HEK293 (cell line): ENCODE measurements around the gene S100A2.

Source experiments
- HOXC10 ChIP-seq: sonication (generic); formaldehyde crosslinking; IDR thresholded peaks from 2 replicates; pipeline ENCODE4 v1.8.1; 2023; ENCODE audit warnings: mild to moderate bottlenecking, missing genetic modification reagents
- KLF1 ChIP-seq: fragments of 450-650 bp; formaldehyde crosslinking; IDR thresholded peaks from 2 replicates; pipeline ENCODE4 v1.5.1; 2016; ENCODE audit warnings: missing biosample characterization, missing genetic modification characterization
- PRDM1 ChIP-seq: fragments of 450-650 bp; formaldehyde crosslinking; IDR thresholded peaks from 2 replicates; pipeline ENCODE4; 2016; ENCODE audit warnings: missing biosample characterization, missing genetic modification characterization
- ZBTB21 ChIP-seq: fragments of 450-650 bp; formaldehyde crosslinking; IDR thresholded peaks from 2 replicates; pipeline ENCODE4 v1.5.1; 2017; ENCODE audit warnings: missing biosample characterization, missing genetic modification characterization
- ZEB2 ChIP-seq: fragments of 450-650 bp; formaldehyde crosslinking; IDR thresholded peaks from 2 replicates; pipeline ENCODE4 v1.5.1; 2016; ENCODE audit warnings: missing biosample characterization, missing genetic modification characterization
- ZFHX2 ChIP-seq: fragments of 450-650 bp; formaldehyde crosslinking; conservative IDR thresholded peaks from 2 replicates; pipeline ENCODE4 v1.5.1; 2016; ENCODE audit warnings: missing biosample characterization, missing genetic modification characterization
- ZNF133 ChIP-seq: fragments of 450-650 bp; formaldehyde crosslinking; IDR thresholded peaks from 2 replicates; pipeline ENCODE4 v1.5.1; 2016; ENCODE audit warnings: missing biosample characterization, missing genetic modification characterization
- ZNF155 ChIP-seq: fragments of 450-650 bp; formaldehyde crosslinking; IDR thresholded peaks from 2 replicates; pipeline ENCODE4 v1.5.1; 2016; ENCODE audit warnings: missing biosample characterization, missing genetic modification characterization
- ZNF19 ChIP-seq: fragments of 450-650 bp; formaldehyde crosslinking; IDR thresholded peaks from 2 replicates; pipeline ENCODE4; 2016; ENCODE audit warnings: missing biosample characterization, missing genetic modification characterization, low read depth
- ZNF221 ChIP-seq: fragments of 450-650 bp; formaldehyde crosslinking; IDR thresholded peaks from 2 replicates; pipeline ENCODE4 v1.5.1; 2017; ENCODE audit warnings: missing biosample characterization, missing genetic modification characterization, borderline replicate concordance
- ZNF37A ChIP-seq: fragments of 450-650 bp; IDR thresholded peaks from 2 replicates; pipeline ENCODE4 v1.5.1; 2018; ENCODE audit warnings: missing biosample characterization, missing genetic modification characterization
- ZNF394 ChIP-seq: fragments of 450-650 bp; formaldehyde crosslinking; IDR thresholded peaks from 2 replicates; pipeline ENCODE4 v1.5.1; 2016; ENCODE audit warnings: missing biosample characterization, missing genetic modification characterization, mild to moderate bottlenecking, moderate library complexity, borderline replicate concordance
- ZNF404 ChIP-seq: fragments of 450-650 bp; formaldehyde crosslinking; IDR thresholded peaks from 2 replicates; pipeline ENCODE4 v1.5.1; 2017; ENCODE audit warnings: missing biosample characterization, missing genetic modification characterization
- ZNF416 ChIP-seq: fragments of 450-650 bp; formaldehyde crosslinking; IDR thresholded peaks from 2 replicates; pipeline ENCODE4 v1.5.1; 2016; ENCODE audit warnings: missing biosample characterization, missing genetic modification characterization
- ZNF48 ChIP-seq: fragments of 450-650 bp; formaldehyde crosslinking; IDR thresholded peaks from 2 replicates; pipeline ENCODE4 v1.5.1; 2016; ENCODE audit warnings: missing biosample characterization, missing genetic modification characterization
- ZNF521 ChIP-seq: fragments of 450-650 bp; formaldehyde crosslinking; IDR thresholded peaks from 2 replicates; pipeline ENCODE4 v1.5.1; 2017; ENCODE audit warnings: missing biosample characterization, mild to moderate bottlenecking, missing genetic modification characterization
- ZNF530 ChIP-seq: fragments of 450-650 bp; formaldehyde crosslinking; IDR thresholded peaks from 2 replicates; pipeline ENCODE4 v1.5.1; 2016; ENCODE audit warnings: low read depth, missing biosample characterization, missing genetic modification characterization
- ZNF548 ChIP-seq: fragments of 450-650 bp; formaldehyde crosslinking; IDR thresholded peaks from 2 replicates; pipeline ENCODE4 v1.5.1; 2016; ENCODE audit warnings: missing biosample characterization, missing genetic modification characterization
- ZNF558 ChIP-seq: fragments of 450-650 bp; formaldehyde crosslinking; IDR thresholded peaks from 2 replicates; pipeline ENCODE4 v1.5.1; 2016; ENCODE audit warnings: missing biosample characterization, missing genetic modification characterization
- ZNF768 ChIP-seq: fragments of 450-650 bp; formaldehyde crosslinking; IDR thresholded peaks from 2 replicates; pipeline ENCODE4 v1.5.1; 2018; ENCODE audit warnings: missing biosample characterization, mild to moderate bottlenecking, missing genetic modification characterization
- ZNF777 ChIP-seq: fragments of 450-650 bp; formaldehyde crosslinking; IDR thresholded peaks from 2 replicates; pipeline ENCODE4 v1.5.1; 2017; ENCODE audit warnings: missing biosample characterization, missing genetic modification characterization, borderline replicate concordance
- ZNF791 ChIP-seq: fragments of 450-650 bp; formaldehyde crosslinking; IDR thresholded peaks from 2 replicates; pipeline ENCODE4 v1.5.1; 2016; ENCODE audit warnings: missing biosample characterization, missing genetic modification characterization
- ZSCAN30 ChIP-seq: fragments of 450-650 bp; IDR thresholded peaks from 2 replicates; pipeline ENCODE4 v1.5.1; 2018; ENCODE audit warnings: missing biosample characterization, mild to moderate bottlenecking, missing genetic modification characterization, moderate library complexity
- TF ChIP-seq, protein P1 (sequence below): fragments of 450-650 bp; formaldehyde crosslinking; IDR thresholded peaks from 2 replicates; pipeline ENCODE4 v1.5.1; 2016; ENCODE audit warnings: missing biosample characterization, missing genetic modification characterization
- TF ChIP-seq, protein P2 (sequence below): fragments of 450-650 bp; formaldehyde crosslinking; IDR thresholded peaks from 2 replicates; pipeline ENCODE4 v1.5.1; 2017; ENCODE audit warnings: missing biosample characterization, missing genetic modification characterization
- TF ChIP-seq, protein P3 (sequence below): fragments of 450-650 bp; formaldehyde crosslinking; IDR thresholded peaks from 2 replicates; pipeline ENCODE4 v1.5.1; 2016; ENCODE audit warnings: missing biosample characterization, missing genetic modification characterization
- TF ChIP-seq, protein P4 (sequence below): fragments of 450-650 bp; formaldehyde crosslinking; IDR thresholded peaks from 2 replicates; pipeline ENCODE4 v1.5.1; 2016; ENCODE audit warnings: missing biosample characterization, missing genetic modification characterization
- TF ChIP-seq, protein P5 (sequence below): fragments of 450-650 bp; formaldehyde crosslinking; IDR thresholded peaks from 2 replicates; pipeline ENCODE4 v1.5.1; 2016; ENCODE audit warnings: missing biosample characterization, missing genetic modification characterization
- TF ChIP-seq, protein P6 (sequence below): fragments of 450-650 bp; formaldehyde crosslinking; IDR thresholded peaks from 2 replicates; pipeline ENCODE4 v1.5.1; 2017; ENCODE audit warnings: missing biosample characterization, missing genetic modification characterization
- TF ChIP-seq, protein P7 (sequence below): fragments of 450-650 bp; formaldehyde crosslinking; IDR thresholded peaks from 2 replicates; pipeline ENCODE4 v1.5.1; 2016; ENCODE audit warnings: missing biosample characterization, missing genetic modification characterization
- TF ChIP-seq, protein P8 (sequence below): fragments of 450-650 bp; formaldehyde crosslinking; IDR thresholded peaks from 2 replicates; pipeline ENCODE4; 2016; ENCODE audit warnings: missing biosample characterization, missing genetic modification characterization

Gene S100A2

DNA sequence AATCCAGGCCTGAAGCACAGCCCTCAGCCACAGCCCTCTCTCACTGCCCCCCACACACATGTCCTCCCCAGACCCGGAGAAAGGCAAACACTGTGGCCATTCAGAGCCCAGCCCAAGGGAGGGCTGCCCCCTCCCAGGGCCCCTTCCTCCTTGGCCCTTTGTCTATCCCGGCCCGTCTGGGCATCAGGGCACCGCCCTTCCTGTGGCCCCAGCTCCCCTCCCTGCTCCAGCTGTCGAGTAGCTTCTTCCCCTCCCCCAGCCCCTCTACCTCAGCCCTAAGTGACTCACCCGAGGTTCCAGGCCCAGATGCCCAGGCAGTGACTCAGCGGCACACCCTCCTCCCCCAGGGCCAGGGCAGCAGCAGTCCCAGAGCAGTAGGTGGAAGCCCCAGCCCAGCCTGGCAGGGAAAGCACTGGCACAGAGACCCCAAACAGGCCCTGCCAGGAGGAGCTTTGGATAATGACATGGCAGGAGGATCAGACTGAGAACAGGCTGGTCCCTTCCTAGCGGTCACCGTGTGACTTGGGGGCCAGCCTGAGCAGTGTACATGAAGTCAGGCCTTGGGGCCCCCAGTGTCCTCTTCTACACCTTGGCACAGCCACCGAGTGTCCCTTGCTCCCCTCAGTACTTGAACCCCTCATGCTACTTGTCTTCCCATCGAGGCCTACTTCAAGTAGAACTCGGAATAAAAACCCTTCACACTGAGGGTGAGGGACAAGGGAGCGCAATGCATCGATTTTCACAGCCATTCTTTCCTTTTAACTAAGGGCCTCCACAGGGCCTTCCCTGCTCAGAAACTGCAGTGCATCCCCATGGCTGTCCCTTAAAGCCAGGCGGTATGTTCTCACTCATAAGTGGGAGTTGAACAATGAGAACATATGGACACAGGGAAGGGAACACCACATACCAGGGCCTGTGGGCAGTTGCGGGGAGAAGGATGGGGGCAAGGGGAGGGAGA, 1.0 kb upstream of the S100A2 start (continued):
- no peak for TF ChIP-seq PRDM1
- TF ChIP-seq ZNF777 (tag by site-specific recombination): peak; percentile 76; the same call in 1 of the 2 replicates
- TF ChIP-seq ZNF37A (tag by site-specific recombination): no peak
- TF ChIP-seq ZNF548: no peak
- TF ChIP-seq, protein P1, sequence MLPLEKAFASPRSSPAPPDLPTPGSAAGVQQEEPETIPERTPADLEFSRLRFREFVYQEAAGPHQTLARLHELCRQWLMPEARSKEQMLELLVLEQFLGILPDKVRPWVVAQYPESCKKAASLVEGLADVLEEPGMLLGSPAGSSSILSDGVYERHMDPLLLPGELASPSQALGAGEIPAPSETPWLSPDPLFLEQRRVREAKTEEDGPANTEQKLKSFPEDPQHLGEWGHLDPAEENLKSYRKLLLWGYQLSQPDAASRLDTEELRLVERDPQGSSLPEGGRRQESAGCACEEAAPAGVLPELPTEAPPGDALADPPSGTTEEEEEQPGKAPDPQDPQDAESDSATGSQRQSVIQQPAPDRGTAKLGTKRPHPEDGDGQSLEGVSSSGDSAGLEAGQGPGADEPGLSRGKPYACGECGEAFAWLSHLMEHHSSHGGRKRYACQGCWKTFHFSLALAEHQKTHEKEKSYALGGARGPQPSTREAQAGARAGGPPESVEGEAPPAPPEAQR (tag by site-specific recombination): peak; percentile 76; the same call in 1 of the 2 replicates
- no peak for TF ChIP-seq ZNF416
- no peak for TF ChIP-seq ZNF521 (tag by site-specific recombination)
- peak; percentile 86 for TF ChIP-seq ZFHX2 (tag by site-specific recombination)
- TF ChIP-seq ZNF530 (tag by site-specific recombination): no peak
- TF ChIP-seq ZNF133 (tag by site-specific recombination): no peak
- TF ChIP-seq, protein P2, sequence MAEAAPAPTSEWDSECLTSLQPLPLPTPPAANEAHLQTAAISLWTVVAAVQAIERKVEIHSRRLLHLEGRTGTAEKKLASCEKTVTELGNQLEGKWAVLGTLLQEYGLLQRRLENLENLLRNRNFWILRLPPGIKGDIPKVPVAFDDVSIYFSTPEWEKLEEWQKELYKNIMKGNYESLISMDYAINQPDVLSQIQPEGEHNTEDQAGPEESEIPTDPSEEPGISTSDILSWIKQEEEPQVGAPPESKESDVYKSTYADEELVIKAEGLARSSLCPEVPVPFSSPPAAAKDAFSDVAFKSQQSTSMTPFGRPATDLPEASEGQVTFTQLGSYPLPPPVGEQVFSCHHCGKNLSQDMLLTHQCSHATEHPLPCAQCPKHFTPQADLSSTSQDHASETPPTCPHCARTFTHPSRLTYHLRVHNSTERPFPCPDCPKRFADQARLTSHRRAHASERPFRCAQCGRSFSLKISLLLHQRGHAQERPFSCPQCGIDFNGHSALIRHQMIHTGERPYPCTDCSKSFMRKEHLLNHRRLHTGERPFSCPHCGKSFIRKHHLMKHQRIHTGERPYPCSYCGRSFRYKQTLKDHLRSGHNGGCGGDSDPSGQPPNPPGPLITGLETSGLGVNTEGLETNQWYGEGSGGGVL: peak; percentile 99
- no peak for TF ChIP-seq ZNF48 (tag by site-specific recombination)
- TF ChIP-seq ZNF19 (tag by site-specific recombination): no peak
- no peak for TF ChIP-seq ZNF221 (tag by site-specific recombination)
- peak; percentile 98 for TF ChIP-seq ZEB2 (tag by site-specific recombination)
- peak; percentile 65; the same call in 1 of the 2 replicates for TF ChIP-seq ZNF558
- no peak for TF ChIP-seq ZNF155 (tag by site-specific recombination)
- no peak for TF ChIP-seq ZNF404
- TF ChIP-seq, protein P3, sequence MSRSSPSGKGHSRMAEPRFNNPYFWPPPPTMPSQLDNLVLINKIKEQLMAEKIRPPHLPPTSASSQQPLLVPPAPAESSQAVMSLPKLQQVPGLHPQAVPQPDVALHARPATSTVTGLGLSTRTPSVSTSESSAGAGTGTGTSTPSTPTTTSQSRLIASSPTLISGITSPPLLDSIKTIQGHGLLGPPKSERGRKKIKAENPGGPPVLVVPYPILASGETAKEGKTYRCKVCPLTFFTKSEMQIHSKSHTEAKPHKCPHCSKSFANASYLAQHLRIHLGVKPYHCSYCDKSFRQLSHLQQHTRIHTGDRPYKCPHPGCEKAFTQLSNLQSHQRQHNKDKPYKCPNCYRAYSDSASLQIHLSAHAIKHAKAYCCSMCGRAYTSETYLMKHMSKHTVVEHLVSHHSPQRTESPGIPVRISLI (tag by site-specific recombination): no peak
- TF ChIP-seq, protein P4, sequence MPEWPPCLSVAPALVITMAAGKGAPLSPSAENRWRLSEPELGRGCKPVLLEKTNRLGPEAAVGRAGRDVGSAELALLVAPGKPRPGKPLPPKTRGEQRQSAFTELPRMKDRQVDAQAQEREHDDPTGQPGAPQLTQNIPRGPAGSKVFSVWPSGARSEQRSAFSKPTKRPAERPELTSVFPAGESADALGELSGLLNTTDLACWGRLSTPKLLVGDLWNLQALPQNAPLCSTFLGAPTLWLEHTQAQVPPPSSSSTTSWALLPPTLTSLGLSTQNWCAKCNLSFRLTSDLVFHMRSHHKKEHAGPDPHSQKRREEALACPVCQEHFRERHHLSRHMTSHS: no peak
- TF ChIP-seq, protein P5, sequence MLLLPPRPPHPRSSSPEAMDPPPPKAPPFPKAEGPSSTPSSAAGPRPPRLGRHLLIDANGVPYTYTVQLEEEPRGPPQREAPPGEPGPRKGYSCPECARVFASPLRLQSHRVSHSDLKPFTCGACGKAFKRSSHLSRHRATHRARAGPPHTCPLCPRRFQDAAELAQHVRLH (tag by site-specific recombination): peak; percentile 74
- TF ChIP-seq ZBTB21 (tag by site-specific recombination): peak; percentile 79
- no peak; the same call in 1 of the 2 replicates for TF ChIP-seq ZNF768 (tag by site-specific recombination)
- TF ChIP-seq ZNF791 (tag by site-specific recombination): no peak
- peak; percentile 87; the same call in 1 of the 2 replicates for TF ChIP-seq ZNF394 (tag by site-specific recombination)
- TF ChIP-seq, protein P6, sequence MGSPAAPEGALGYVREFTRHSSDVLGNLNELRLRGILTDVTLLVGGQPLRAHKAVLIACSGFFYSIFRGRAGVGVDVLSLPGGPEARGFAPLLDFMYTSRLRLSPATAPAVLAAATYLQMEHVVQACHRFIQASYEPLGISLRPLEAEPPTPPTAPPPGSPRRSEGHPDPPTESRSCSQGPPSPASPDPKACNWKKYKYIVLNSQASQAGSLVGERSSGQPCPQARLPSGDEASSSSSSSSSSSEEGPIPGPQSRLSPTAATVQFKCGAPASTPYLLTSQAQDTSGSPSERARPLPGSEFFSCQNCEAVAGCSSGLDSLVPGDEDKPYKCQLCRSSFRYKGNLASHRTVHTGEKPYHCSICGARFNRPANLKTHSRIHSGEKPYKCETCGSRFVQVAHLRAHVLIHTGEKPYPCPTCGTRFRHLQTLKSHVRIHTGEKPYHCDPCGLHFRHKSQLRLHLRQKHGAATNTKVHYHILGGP (tag by site-specific recombination): no peak
- TF ChIP-seq HOXC10 (CRISPR knock-in tag): no peak
- TF ChIP-seq, protein P7, sequence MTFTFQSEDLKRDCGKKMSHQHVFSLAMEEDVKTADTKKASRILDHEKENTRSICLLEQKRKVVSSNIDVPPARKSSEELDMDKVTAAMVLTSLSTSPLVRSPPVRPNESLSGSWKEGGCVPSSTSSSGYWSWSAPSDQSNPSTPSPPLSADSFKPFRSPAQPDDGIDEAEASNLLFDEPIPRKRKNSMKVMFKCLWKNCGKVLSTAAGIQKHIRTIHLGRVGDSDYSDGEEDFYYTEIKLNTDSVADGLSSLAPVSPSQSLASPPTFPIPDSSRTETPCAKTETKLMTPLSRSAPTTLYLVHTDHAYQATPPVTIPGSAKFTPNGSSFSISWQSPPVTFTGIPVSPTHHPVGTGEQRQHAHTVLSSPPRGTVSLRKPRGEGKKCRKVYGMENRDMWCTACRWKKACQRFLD (tag by site-specific recombination): no peak
- peak; percentile 97 for TF ChIP-seq ZSCAN30
- TF ChIP-seq KLF1: peak; percentile 100
- TF ChIP-seq, protein P8, sequence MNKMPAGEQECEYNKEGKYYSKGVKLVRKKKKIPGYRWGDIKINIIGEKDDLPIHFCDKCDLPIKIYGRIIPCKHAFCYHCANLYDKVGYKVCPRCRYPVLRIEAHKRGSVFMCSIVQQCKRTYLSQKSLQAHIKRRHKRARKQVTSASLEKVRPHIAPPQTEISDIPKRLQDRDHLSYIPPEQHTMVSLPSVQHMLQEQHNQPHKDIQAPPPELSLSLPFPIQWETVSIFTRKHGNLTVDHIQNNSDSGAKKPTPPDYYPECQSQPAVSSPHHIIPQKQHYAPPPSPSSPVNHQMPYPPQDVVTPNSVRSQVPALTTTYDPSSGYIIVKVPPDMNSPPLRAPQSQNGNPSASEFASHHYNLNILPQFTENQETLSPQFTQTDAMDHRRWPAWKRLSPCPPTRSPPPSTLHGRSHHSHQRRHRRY (tag by site-specific recombination): no peak
